ENCODE results near the gene FAM241B. TPM values are rescaled to one million over a fixed set of nuclear protein-coding genes. Genes with fewer than 3 reads are reported as not detected.

The FAM241B gene
- polyA plus RNA-seq, 1 experiment, result 0.37 TPM

DNA sequence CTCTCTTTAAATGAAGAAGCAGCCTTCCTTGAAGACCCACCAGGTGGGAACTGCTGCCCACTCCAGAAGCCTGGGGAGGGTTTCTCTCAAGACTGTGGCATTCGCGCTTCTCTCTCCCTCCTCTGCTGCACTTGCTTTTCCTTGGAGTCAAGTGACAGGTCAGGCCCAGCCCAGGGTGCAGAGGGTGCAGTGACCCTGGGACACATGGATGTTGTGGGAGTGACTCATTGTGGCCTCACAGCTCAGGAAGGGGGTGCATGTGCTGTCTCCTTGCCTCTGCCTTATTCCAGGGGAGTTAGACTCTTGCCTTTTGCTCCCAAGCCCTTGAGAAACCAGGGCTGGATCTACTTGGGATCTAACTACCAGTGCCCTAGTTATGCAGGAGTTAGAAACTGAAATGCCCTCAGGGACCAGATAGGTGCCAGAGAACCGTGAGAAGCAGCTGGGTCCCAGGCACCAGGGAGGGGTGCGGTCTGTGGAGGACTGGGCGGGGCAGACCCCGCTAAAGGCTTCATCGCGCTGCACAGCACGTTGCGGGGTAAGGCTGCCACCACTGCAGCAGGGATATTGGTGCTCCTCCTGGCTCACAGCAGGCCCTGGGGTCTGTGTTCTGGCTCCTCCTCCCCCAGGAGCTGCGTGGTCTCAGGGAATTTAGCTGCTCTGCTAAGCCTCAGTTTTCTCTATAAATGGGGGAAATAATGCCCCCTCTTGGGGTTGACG lies 11.4 kb downstream of the FAM241B start:
- Histone ChIP-seq H3K27me3 (ENCODE audit: control insufficient read depth, insufficient read depth, low read length) (peaks cover 62% of the 10 kb centered on the region), H3K27ac (ENCODE audit: low read depth, low read length) (no peak overlapping the region), H3K4me3 (ENCODE audit: low read depth, low read length) (no peak overlapping the region), H3K9me3 (ENCODE audit: control insufficient read depth, insufficient read depth, low read length) (no peaks in the 10 kb centered on the region; the same call in 1 of the 2 replicates)
- CTCF ChIA-PET, result interaction anchor here (1.0 to 10.4 kb wide), 4 partner anchors 12 to 273 kb away, joined by 3 to 138 read pairs (median 93); no protein-coding TSS in a partner anchor
- no peak for DNase-seq (ENCODE audit: low read depth, low spot score)
- TF ChIP-seq, protein P1, sequence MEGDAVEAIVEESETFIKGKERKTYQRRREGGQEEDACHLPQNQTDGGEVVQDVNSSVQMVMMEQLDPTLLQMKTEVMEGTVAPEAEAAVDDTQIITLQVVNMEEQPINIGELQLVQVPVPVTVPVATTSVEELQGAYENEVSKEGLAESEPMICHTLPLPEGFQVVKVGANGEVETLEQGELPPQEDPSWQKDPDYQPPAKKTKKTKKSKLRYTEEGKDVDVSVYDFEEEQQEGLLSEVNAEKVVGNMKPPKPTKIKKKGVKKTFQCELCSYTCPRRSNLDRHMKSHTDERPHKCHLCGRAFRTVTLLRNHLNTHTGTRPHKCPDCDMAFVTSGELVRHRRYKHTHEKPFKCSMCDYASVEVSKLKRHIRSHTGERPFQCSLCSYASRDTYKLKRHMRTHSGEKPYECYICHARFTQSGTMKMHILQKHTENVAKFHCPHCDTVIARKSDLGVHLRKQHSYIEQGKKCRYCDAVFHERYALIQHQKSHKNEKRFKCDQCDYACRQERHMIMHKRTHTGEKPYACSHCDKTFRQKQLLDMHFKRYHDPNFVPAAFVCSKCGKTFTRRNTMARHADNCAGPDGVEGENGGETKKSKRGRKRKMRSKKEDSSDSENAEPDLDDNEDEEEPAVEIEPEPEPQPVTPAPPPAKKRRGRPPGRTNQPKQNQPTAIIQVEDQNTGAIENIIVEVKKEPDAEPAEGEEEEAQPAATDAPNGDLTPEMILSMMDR (IDR thresholded peaks at IDR 0.05; ENCODE audit: low read depth, low read length), result no peak
- POLR2A ChIA-PET, result interaction anchor here (0.7 kb wide), 1 partner anchor 87 kb away, joined by 3 read pairs; no protein-coding TSS in a partner anchor

DNA sequence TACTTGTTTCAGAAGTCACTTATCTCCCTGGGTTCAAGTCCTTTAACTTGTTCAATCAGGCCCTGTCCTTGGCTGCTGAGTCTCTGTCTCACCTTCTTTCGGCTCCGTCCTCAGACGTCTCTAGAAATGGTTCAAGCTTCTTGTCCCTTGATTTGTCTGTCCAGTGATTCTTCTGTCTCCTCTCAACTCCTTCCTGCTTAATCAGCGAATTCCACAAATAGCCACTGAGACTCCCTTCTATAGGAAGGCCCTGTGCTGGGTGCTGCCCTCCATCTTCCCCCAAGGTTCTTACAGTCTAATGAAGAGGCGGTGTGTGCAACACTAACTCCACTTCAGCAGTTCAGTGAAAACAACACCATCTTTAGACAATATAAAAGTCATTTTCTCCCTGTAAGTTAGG lies 12.7 kb downstream of the FAM241B start:
- Histone ChIP-seq H3K27me3 (ENCODE audit: control insufficient read depth, insufficient read depth, low read length) (peaks cover 52% of the 10 kb centered on the region), H3K9me3 (ENCODE audit: control insufficient read depth, insufficient read depth, low read length) (no peaks in the 10 kb centered on the region; the same call in 1 of the 2 replicates), H3K27ac (ENCODE audit: low read depth, low read length) (no peak overlapping the region), H3K4me3 (ENCODE audit: low read depth, low read length) (no peak overlapping the region)
- TF ChIP-seq, protein P1 (IDR thresholded peaks at IDR 0.05; ENCODE audit: low read depth, low read length), result no peak
- no peak for DNase-seq (ENCODE audit: low read depth, low spot score)
- ChIA-PET POLR2A (no interaction called here), CTCF (interaction anchor here (1.0 to 10.4 kb wide), 10 partner anchors 11 to 316 kb away, joined by 3 to 138 read pairs (median 6); no protein-coding TSS in a partner anchor)

DNA sequence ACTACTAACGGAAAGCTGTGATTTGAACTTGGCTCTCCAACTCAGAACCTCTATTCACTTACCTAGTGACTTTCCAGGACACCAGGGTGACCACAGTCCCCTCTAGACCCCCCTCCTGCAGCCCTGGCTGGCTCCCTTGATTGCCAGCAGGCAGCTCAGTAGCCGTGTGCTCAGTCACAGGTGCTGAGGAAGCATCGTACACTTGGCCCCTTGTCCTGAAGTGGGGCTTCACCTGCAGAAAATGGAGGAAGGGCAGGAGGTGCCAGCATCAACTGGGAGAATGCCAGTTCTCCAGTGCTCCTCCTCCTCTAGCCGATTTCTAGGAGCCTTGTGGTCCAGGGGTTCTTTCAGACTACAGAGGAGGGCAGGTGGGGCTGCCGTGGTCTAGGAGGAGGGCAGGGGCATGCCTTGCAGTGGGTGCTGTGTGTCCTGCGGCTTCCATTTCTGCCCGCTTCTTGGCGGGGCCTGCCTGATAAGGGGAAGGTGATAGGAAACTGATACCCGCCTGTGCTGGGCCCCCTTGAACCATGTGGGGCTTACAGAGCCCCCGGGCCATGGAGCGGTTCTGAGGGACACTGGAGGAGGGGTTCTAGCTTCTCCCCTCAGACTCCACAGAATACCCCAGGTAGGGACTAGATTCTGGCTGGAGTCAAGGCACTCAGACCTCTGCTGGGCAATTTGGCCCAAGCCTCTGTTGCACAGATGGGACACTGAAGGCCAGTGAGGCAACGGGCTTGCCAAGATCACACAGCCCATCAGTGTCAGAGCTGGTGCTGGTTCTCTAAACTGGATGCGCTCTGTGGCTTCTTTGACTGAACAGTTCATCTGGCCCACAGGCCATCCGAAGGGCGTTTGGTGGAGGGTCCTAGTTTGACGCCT lies 14.0 kb downstream of the FAM241B start:
- Histone ChIP-seq H3K27ac (ENCODE audit: low read depth, low read length) (no peak overlapping the region), H3K4me3 (ENCODE audit: low read depth, low read length) (no peak overlapping the region), H3K9me3 (ENCODE audit: control insufficient read depth, insufficient read depth, low read length) (no peaks in the 10 kb centered on the region; the same call in 1 of the 2 replicates), H3K27me3 (ENCODE audit: control insufficient read depth, insufficient read depth, low read length) (peaks cover 45% of the 10 kb centered on the region)
- no peak for DNase-seq (ENCODE audit: low read depth, low spot score)
- CTCF ChIA-PET, result interaction anchor here (0.7 to 10.4 kb wide), 20 partner anchors 9 to 315 kb away, joined by 3 to 138 read pairs (median 5); no protein-coding TSS in a partner anchor
- TF ChIP-seq, protein P1 (IDR thresholded peaks at IDR 0.05; ENCODE audit: low read depth, low read length), result no peak
- POLR2A ChIA-PET, result no interaction called here

DNA sequence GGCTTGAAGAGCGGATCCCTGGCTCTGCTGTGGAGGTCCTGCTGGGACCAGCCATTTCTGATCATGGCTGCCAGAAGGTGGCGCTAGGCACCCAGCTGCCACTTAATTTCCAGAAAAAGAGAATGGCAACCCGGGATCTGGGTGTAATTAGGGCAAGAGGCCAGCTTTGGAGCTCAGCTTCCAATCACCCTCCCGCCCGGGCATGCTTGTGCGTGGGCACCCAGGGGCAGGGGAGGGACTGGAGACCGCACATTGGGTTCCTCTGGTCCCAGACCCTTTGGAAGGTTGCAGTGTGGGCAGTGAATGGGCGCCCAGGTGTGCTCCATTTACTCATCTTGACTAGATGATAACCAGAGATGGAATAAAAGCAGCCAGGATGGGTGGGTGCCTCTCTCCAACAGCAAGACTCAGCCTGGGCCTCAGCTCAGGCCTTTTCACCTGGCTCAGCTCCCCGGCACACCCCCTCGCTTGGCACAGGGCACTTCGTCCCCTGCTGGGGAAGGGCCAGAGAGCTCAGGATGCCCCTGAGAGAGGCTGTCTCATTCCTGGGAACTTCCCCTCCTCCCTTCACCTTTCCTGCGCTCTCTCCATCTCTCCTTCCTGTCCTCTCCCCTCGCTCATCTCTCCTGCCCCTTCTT lies 14.7 kb downstream of the FAM241B start:
- Histone ChIP-seq H3K27me3 (ENCODE audit: control insufficient read depth, insufficient read depth, low read length) (peaks cover 51% of the 10 kb centered on the region), H3K27ac (ENCODE audit: low read depth, low read length) (no peak overlapping the region), H3K4me3 (ENCODE audit: low read depth, low read length) (no peak overlapping the region), H3K9me3 (ENCODE audit: control insufficient read depth, insufficient read depth, low read length) (no peaks in the 10 kb centered on the region; the same call in 1 of the 2 replicates)
- POLR2A ChIA-PET, result no interaction called here
- CTCF ChIA-PET, result interaction anchor here (0.6 to 8.9 kb wide), 19 partner anchors 8 to 314 kb away, joined by 3 to 125 read pairs (median 4); no protein-coding TSS in a partner anchor
- DNase-seq (ENCODE audit: low read depth, low spot score), result peak; percentile 20
- TF ChIP-seq, protein P1 (IDR thresholded peaks at IDR 0.05; ENCODE audit: low read depth, low read length), result peak; percentile 87
